HepG2 (cell line): ENCODE measurements around the gene ZMYND8. TPM values are rescaled to one million over a fixed set of nuclear protein-coding genes. Genes with fewer than 3 reads are reported as not detected.

Experiments
- ATAC-seq: fragments of 200-7000 bp; cut with Tn5 transposase; 3 replicates; pipeline ENCODE4 v1.9.1; 2020; ENCODE audit warnings: mild to moderate bottlenecking, moderate library complexity
- BruUV-seq: library from RNA; stranded (reverse); fragments of 400-500 nt; replicated peaks from 2 replicates; lab custom pipeline; 2021; lab: Mats Ljungman, UMichigan
- CTCF ChIA-PET: fragments of 300-600 bp; formaldehyde crosslinking; extraction: SDS; loops from one replicate; lab custom pipeline; 2021; ENCODE audit warnings: low total read pairs, inconsistent platforms, low intra/inter-chr PET ratio; lab: Yijun Ruan, JAX
- POLR2A ChIA-PET: fragments of 350-600 bp; sonication (Branson Sonifier 250); formaldehyde crosslinking; loops from one replicate; lab custom pipeline; 2020; ENCODE audit warnings: antibody characterized with exemption, inconsistent platforms; lab: Yijun Ruan, JAX
- DNase-seq: peaks from one replicate; pipeline ENCODE4 v3.0.0-alpha.2; 2015; ENCODE audit warnings: low spot score
- FAIRE-seq: peaks from 3 replicates; lab custom pipeline; 2011; peaks lifted over from hg19 to GRCh38; lab: Jason Lieb, UNC
- H2AFZ ChIP-seq: one replicate; pipeline ENCODE4 v1.6.1; 2011; ENCODE audit warnings: low read length, inconsistent platforms
- H3K27ac ChIP-seq: fragments of 300-600 bp; 3 replicates; pipeline ENCODE4 v1.8.0; 2011; ENCODE audit warnings: mixed run types, mild to moderate bottlenecking, mixed read lengths, low read length, inconsistent platforms; ENCODE audit not compliant: insufficient read depth; ENCODE audit errors: extremely low read length
- H3K27me3 ChIP-seq, 2 experiments: fragments of 200-600 bp in 1 of 2; 2 replicates in 1 of 2; 3 replicates in 1 of 2; pipeline versions ENCODE4 v1.6.0 to v1.8.0; 2011; ENCODE audit warnings: low read length in 2 of 2, mild to moderate bottlenecking in 2 of 2, moderate library complexity in 2 of 2, inconsistent platforms in 1 of 2; ENCODE audit not compliant: insufficient read depth in 2 of 2, control insufficient read depth in 1 of 2
- H3K36me3 ChIP-seq, 2 experiments: fragments of 200-600 bp in 1 of 2; replicated peaks in 1 of 2; 2 replicates in 1 of 2; 3 replicates in 1 of 2; pipeline versions ENCODE4 v1.5.1 to v1.8.0; 2011; ENCODE audit warnings: low read length in 2 of 2, inconsistent platforms in 1 of 2; ENCODE audit not compliant: insufficient read depth in 2 of 2, control insufficient read depth in 1 of 2
- H3K4me1 ChIP-seq: 2 replicates; pipeline ENCODE4 v1.5.1; 2012; ENCODE audit warnings: low read length, inconsistent platforms; ENCODE audit not compliant: insufficient read depth
- H3K4me2 ChIP-seq: 2 replicates; pipeline ENCODE4 v1.6.0; 2011; ENCODE audit warnings: low read depth, low read length, inconsistent platforms
- H3K4me3 ChIP-seq, 3 experiments: fragments of 200-600 bp in 1 of 3; sonication (generic), shearing (Covaris generic) in 1 of 3; replicated peaks in 1 of 3; 2 replicates each; pipeline ENCODE4 v1.5.1; 2011 to 2016; ENCODE audit warnings: low read length in 3 of 3, inconsistent platforms in 2 of 3, low read depth in 2 of 3, mild to moderate bottlenecking in 2 of 3, control low read depth in 1 of 3, mixed read lengths in 1 of 3; ENCODE audit not compliant: insufficient read depth in 1 of 3
- H3K79me2 ChIP-seq: one replicate; pipeline ENCODE4 v1.6.1; 2011; ENCODE audit warnings: low read length, inconsistent platforms; ENCODE audit not compliant: insufficient read depth
- H3K9ac ChIP-seq: 2 replicates; pipeline ENCODE4 v1.6.0; 2011; ENCODE audit warnings: mild to moderate bottlenecking, low read depth, low read length, inconsistent platforms; ENCODE audit not compliant: insufficient read depth
- H3K9me3 ChIP-seq: 2 replicates; pipeline ENCODE4 v1.5.1; 2012; ENCODE audit warnings: mild to moderate bottlenecking, low read length
- H4K20me1 ChIP-seq: 2 replicates; pipeline ENCODE4 v1.6.0; 2011; ENCODE audit warnings: inconsistent platforms, mild to moderate bottlenecking, low read length, moderate library complexity; ENCODE audit not compliant: insufficient read depth
- CC2D1A ChIP-seq: sonication (generic); formaldehyde crosslinking; IDR thresholded peaks from 2 replicates; pipeline ENCODE4 v1.8.1; 2023; ENCODE audit warnings: mild to moderate bottlenecking, missing genetic modification reagents
- RBM22 ChIP-seq: fragments of 200-400 bp; formaldehyde crosslinking; optimal IDR thresholded peaks from 2 replicates; pipeline ENCODE3; 2017; ENCODE audit warnings: mild to moderate bottlenecking, low read length, moderate library complexity
- ZFP82 ChIP-seq: sonication (generic); formaldehyde crosslinking; IDR thresholded peaks from 2 replicates; pipeline ENCODE4 v1.5.1; 2020; ENCODE audit warnings: mild to moderate bottlenecking, missing genetic modification reagents, borderline replicate concordance
- ZNF121 ChIP-seq: sonication (generic); formaldehyde crosslinking; IDR thresholded peaks from 2 replicates; pipeline ENCODE4 v1.5.0; 2020; ENCODE audit warnings: mild to moderate bottlenecking, missing genetic modification reagents
- ZNF44 ChIP-seq: sonication (generic); formaldehyde crosslinking; IDR thresholded peaks from 2 replicates; pipeline ENCODE4 v1.5.1; 2020; ENCODE audit warnings: mild to moderate bottlenecking, missing genetic modification reagents
- ZNF451 ChIP-seq: sonication (generic); formaldehyde crosslinking; IDR thresholded peaks from 2 replicates; pipeline ENCODE4 v1.5.0; 2020; ENCODE audit warnings: mild to moderate bottlenecking, missing genetic modification reagents
- ZNF770 ChIP-seq: sonication (generic); formaldehyde crosslinking; IDR thresholded peaks from 2 replicates; pipeline ENCODE4 v1.5.0; 2020; ENCODE audit warnings: mild to moderate bottlenecking, missing genetic modification reagents
- ZNF816 ChIP-seq: sonication (generic); formaldehyde crosslinking; IDR thresholded peaks from 2 replicates; pipeline ENCODE4 v1.8.0; 2022; ENCODE audit warnings: missing genetic modification reagents, mild to moderate bottlenecking, borderline replicate concordance
- ZNF83 ChIP-seq: sonication (generic); formaldehyde crosslinking; IDR thresholded peaks from 2 replicates; pipeline ENCODE4 v1.4.0; 2020; ENCODE audit warnings: missing genetic modification reagents, mild to moderate bottlenecking, borderline replicate concordance
- ZSCAN21 ChIP-seq: sonication (generic); formaldehyde crosslinking; IDR thresholded peaks from 2 replicates; pipeline ENCODE4 v1.8.0; 2022; ENCODE audit warnings: mild to moderate bottlenecking, missing genetic modification reagents, moderate library complexity, borderline replicate concordance
- ZSCAN29 ChIP-seq: sonication (generic); formaldehyde crosslinking; conservative IDR thresholded peaks from 2 replicates; pipeline ENCODE4 v1.4.0; 2020; ENCODE audit warnings: mild to moderate bottlenecking, missing genetic modification reagents
- WGBS: methylation state at CpG from one replicate; pipeline ENCODE4 v1.1.6; 2017; ENCODE audit warnings: low lambda C conversion rate; 5-methylcytosine and 5-hydroxymethylcytosine counted together
- in situ Hi-C: cut with HindIII; loops from 2 replicates; pipeline ENCODE4 v1.10.0; 2017; ENCODE audit warnings: low pct_unique_long_range_greater_than_20kb; ENCODE audit not compliant: extremely low pct_ligation_motif_present
- intact Hi-C: fragments of 100-400 bp; cut with micrococcal nuclease; formaldehyde crosslinking; loops from one replicate; pipeline ENCODE4 v1.10.0; 2022; ENCODE audit not compliant: unreplicated experiment
- polyA plus RNA-seq, 8 experiments: library from polyadenylated mRNA; depleted of rRNA in 3 of 8; stranded (reverse) in 7 of 8; unstranded in 1 of 8; fragments of >200 nt; fragmentation: Illumina TruSeq in 4 of 8; extraction: Trizol in 4 of 8; gene quantifications; 2 replicates each; pipeline versions ENCODE4 v1.2.1 to v1.2.3, GENCODE V29; 2011 to 2016; ENCODE audit warnings: low read depth in 4 of 8, missing spikeins in 1 of 8, mixed read lengths in 1 of 8; ENCODE audit not compliant: insufficient read depth in 1 of 8
- total RNA-seq, 5 experiments: library from RNA; depleted of rRNA; stranded (reverse); fragments of >200 nt; fragmentation: Illumina TruSeq; extraction: Trizol; gene quantifications; 2 replicates each; pipeline ENCODE4 v1.2.3, GENCODE V29; 2016; ENCODE audit warnings: low read depth in 1 of 5
- TF ChIP-seq, protein P1 (sequence below): sonication (generic); formaldehyde crosslinking; IDR thresholded peaks from 2 replicates; pipeline ENCODE4 v1.8.1; 2023; ENCODE audit warnings: missing genetic modification reagents, inconsistent platforms, borderline replicate concordance

The ZMYND8 gene
- total and polyA plus RNA-seq, 2 of the 13 experiments (the other 11 are each of a cell fraction or from before 2014, with no cell fraction given), result 53.9 to 84.7 TPM

DNA sequence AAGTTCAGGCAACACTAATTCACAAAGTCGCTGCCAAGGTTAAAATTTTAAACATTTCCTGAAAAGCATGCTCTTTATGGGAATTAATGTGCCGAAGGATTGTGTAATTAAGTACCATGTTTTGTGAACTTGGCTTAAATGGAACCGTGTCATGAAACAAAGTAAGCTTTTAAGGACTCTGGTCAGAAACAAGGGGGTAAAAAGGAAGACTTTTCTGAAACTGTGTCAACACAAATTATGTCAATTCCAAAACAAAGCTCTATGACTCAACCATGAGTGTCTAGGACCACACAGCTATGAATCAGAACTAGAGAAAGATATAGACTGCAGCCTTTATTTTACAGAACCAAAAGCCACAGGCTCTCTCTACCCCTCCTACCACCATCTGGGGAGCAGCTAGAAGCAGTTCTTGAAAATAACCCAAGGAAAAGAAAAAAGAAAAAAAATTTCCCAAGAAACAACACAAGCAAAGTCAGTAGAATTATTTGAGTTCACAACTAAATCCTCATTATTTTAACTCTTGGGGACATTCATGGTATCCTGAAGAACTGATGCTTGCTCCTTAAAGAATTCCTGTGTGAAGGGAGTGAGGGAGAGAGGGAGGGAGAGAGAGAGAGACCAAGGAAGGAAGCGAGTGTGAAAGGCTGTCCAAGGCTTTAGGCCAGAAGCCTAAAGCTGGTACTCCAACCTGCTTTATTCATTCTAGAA lies 81.9 kb downstream of the ZMYND8 start (continued):
- no peak for TF ChIP-seq ZNF451 (CRISPR knock-in tag)
- TF ChIP-seq ZSCAN21 (CRISPR knock-in tag), result no peak

GRCh38 chr20:47273591-47274235 lies 82.8 kb downstream of the ZMYND8 start:
- BruUV-seq, result no TSS peak
- Histone ChIP-seq H3K9ac (no peak overlapping the region), H3K9me3 (no peaks in the 10 kb centered on the region), H2AFZ (no peak overlapping the region), H3K4me3 (no peak overlapping the region), H3K27me3 (no peaks in the 10 kb centered on the region), H4K20me1 (peaks cover 57% of the 10 kb centered on the region), H3K79me2 (peaks cover 55% of the 10 kb centered on the region), H3K4me2 (no peak overlapping the region), H3K27ac (peak overlapping the region; percentile 4), H3K4me1 (peaks cover 23% of the 10 kb centered on the region), H3K36me3 (peaks cover 49 to 79% of the 10 kb centered on the region in 2 experiments)
- ChIA-PET CTCF (interaction anchor here (1.9 to 4.5 kb wide), 2 partner anchors 78 to 110 kb away, joined by 9 to 202 read pairs; no protein-coding TSS in a partner anchor), POLR2A (interaction anchor here (0.9 to 6.8 kb wide), 8 partner anchors 53 to 228 kb away, joined by 3 to 76 read pairs (median 4); partner anchors contain the start of genes NCOA3 and ZMYND8)
- DNase-seq, result no peak
- peak; percentile 81 for TF ChIP-seq ZNF770
- TF ChIP-seq, protein P1, sequence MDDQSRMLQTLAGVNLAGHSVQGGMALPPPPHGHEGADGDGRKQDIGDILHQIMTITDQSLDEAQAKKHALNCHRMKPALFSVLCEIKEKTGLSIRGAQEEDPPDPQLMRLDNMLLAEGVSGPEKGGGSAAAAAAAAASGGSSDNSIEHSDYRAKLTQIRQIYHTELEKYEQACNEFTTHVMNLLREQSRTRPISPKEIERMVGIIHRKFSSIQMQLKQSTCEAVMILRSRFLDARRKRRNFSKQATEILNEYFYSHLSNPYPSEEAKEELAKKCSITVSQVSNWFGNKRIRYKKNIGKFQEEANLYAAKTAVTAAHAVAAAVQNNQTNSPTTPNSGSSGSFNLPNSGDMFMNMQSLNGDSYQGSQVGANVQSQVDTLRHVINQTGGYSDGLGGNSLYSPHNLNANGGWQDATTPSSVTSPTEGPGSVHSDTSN, result 0 out of 2 replicates have a peak, but pooled peaks have one; percentile 18
- TF ChIP-seq ZNF83 (CRISPR knock-in tag), result no peak
- TF ChIP-seq ZSCAN29 (CRISPR knock-in tag), result no peak
- TF ChIP-seq RBM22, result peak; percentile 32
- peak; percentile 84 for TF ChIP-seq ZNF121
- no peak for TF ChIP-seq ZNF44 (CRISPR knock-in tag)
- 0 out of 2 replicates have a peak, but pooled peaks have one; percentile 43 for TF ChIP-seq ZFP82 (CRISPR knock-in tag)
- no peak for TF ChIP-seq CC2D1A
- TF ChIP-seq ZNF816 (CRISPR knock-in tag), result peak; percentile 45; the same call in 1 of the 2 replicates
- WGBS, result 100% methylated on average over 2 of the region's 2 CpGs
- in situ Hi-C loops (loop anchor here (10.0 kb wide), 1 partner anchor 111 kb away; no protein-coding TSS in a partner anchor), intact Hi-C loops (loop anchor here (1.0 to 5.0 kb wide), 5 partner anchors 41 to 347 kb away; no protein-coding TSS in a partner anchor)
- FAIRE-seq, result no peak
- no peak for ATAC-seq
